ENCODE results near the gene RABGGTA. TPM values are rescaled to one million over a fixed set of nuclear protein-coding genes. Genes with fewer than 3 reads are reported as not detected.

Gene RABGGTA
- total and polyA plus RNA-seq, 9 donors = 7.9 to 48.3 (median 23.1) TPM

- H3K36me3 ChIP-seq = no peaks in the 10 kb centered on the region
- 19 to 28% (median 20%) methylated on average over 5 of the region's 5 CpGs for WGBS, 3 donors
- H3K4me1 ChIP-seq (ENCODE audit: insufficient read depth) = peaks cover 12% of the 10 kb centered on the region
- H3K27ac ChIP-seq = peak overlapping the region in 1 of 2 donors; percentile 85
- no peaks in the 10 kb centered on the region for H3K27me3 ChIP-seq
- H3K4me3 ChIP-seq = peak overlapping the region; percentile 40
- TF ChIP-seq CTCF (IDR thresholded peaks at IDR 0.05) = no peak
- no peaks in the 10 kb centered on the region for H3K9me3 ChIP-seq
- peak in 2 of 5 donors; percentile 55 to 68 for DNase-seq
- intact Hi-C loops (cut with DNase I) = loop anchor here in 1 of 4 donors (5.0 kb wide), 1 partner anchor 68 kb away; the partner anchor contains the start of gene TINF2
Observed at GRCh38 chr14:24310265-24310645, 38.9 kb upstream of the RABGGTA start.

GRCh38 chr14:24309538-24310264 lies 38.3 kb upstream of the RABGGTA start, which contains the start of gene LTB4R2:
LTB4R2 (plus strand) TSS chr14:24310140; CDS start chr14:24310665, 525 bp downstream.
- DNase-seq = no peak
- Histone ChIP-seq H3K9me3 (no peaks in the 10 kb centered on the region), H3K36me3 (no peaks in the 10 kb centered on the region), H3K4me1 (ENCODE audit: insufficient read depth) (peaks cover 12% of the 10 kb centered on the region), H3K27me3 (no peaks in the 10 kb centered on the region), H3K4me3 (peak within 1 kb of the TSS; percentile 40), H3K27ac (peak within 1 kb of the TSS; percentile 9 to 85)
- TF ChIP-seq POLR2A (IDR thresholded peaks at IDR 0.05) (no peak), EP300 (IDR thresholded peaks at IDR 0.05) (no peak), CTCF (IDR thresholded peaks at IDR 0.05) (no peak)
- intact Hi-C loops (cut with DNase I) = loop anchor here in 2 of 4 donors (5.0 kb wide), 1 partner anchor 67 kb away; the partner anchor contains the start of gene TINF2 (in 2 of the 2)
- WGBS, 3 donors = 69 to 71% (median 70%) methylated on average over 5 of the region's 5 CpGs

GRCh38 chr14:24308342-24309124 lies 37.1 kb upstream of the RABGGTA start:
- Histone ChIP-seq H3K4me3 (no peak overlapping the region), H3K9me3 (no peaks in the 10 kb centered on the region), H3K4me1 (ENCODE audit: insufficient read depth) (peaks cover 12% of the 10 kb centered on the region), H3K27me3 (no peaks in the 10 kb centered on the region), H3K27ac (no peak overlapping the region), H3K36me3 (no peaks in the 10 kb centered on the region)
- no peak for DNase-seq
- 83 to 85% (median 83%) methylated on average over 7 of the region's 7 CpGs for WGBS, 3 donors
- intact Hi-C loops (cut with DNase I) = loop anchor here in 1 of 4 donors (5.0 kb wide), 1 partner anchor 66 kb away; the partner anchor contains the start of gene TINF2
- TF ChIP-seq EP300 (IDR thresholded peaks at IDR 0.05) (no peak), POLR2A (IDR thresholded peaks at IDR 0.05) (no peak), CTCF (IDR thresholded peaks at IDR 0.05) (no peak)

- Histone ChIP-seq H3K4me1 (ENCODE audit: insufficient read depth) (peaks cover 12% of the 10 kb centered on the region), H3K27me3 (no peaks in the 10 kb centered on the region), H3K4me3 (no peak within 1 kb of the TSS), H3K9me3 (no peaks in the 10 kb centered on the region), H3K36me3 (no peaks in the 10 kb centered on the region), H3K27ac (no peak within 1 kb of the TSS)
- TF ChIP-seq POLR2A (IDR thresholded peaks at IDR 0.05) = no peak
- TF ChIP-seq EP300 (IDR thresholded peaks at IDR 0.05) = no peak
- peak; percentile 62 to 78 (median 65) for TF ChIP-seq CTCF (IDR thresholded peaks at IDR 0.05)
- 50 to 59% (median 57%) methylated on average over 6 of the region's 6 CpGs for WGBS, 3 donors
- intact Hi-C loops (cut with DNase I) = loop anchor here in 1 of 4 donors (5.0 kb wide), 1 partner anchor 65 kb away; the partner anchor contains the start of gene TINF2
- peak; percentile 47 to 67 (median 62) for DNase-seq
Observed at GRCh38 chr14:24307575-24308341, 36.4 kb upstream of the RABGGTA start, which contains the start of gene CIDEB. CIDEB (minus strand) TSS chr14:24307977; CDS start chr14:24307858, 119 bp downstream.

All from ovary (tissue), 9 donors.